Measurements from ENCODE around the gene ETV4.

DNA sequence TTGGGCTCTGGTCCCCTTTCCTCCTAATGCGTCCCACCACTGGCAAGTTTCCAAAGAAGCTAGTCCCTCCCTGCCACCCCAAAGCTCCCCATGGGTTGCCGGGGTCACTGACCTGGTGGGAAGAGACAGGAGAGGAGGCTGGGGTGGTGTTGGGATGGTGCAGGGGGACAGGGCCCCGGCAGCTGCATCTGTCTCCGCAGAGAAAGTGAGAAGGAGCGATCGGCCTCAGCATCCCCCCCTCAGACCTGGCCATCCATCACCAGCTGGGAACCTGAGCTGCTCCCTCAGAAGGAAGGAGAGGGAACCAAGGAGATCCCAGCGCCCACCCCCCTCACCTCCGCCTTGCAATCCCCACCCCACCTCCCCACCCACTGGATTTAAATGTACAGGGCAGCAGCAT lies 3.3 kb downstream of the ETV4 start:
- TF ChIP-seq GATA2 (IDR thresholded peaks at IDR 0.05; ENCODE audit: low read depth, low read length), result no peak
- no peak for TF ChIP-seq GATA3 (IDR thresholded peaks at IDR 0.05; ENCODE audit: low read depth, low read length)
